Activated T-cell treated with anti-CD3 and anti-CD28 coated beads for 48 hours (primary cell): ENCODE results near the gene PDLIM5.
A peak's percentile ranks its signal among the peaks of the same experiment; 100 is the strongest.

Experiments used
- DNase-seq: peaks from one replicate; pipeline ENCODE4 v3.0.0-alpha.2; 2020; ENCODE audit warnings: low read depth

PDLIM5 gene

GRCh38 chr4:94426783-94427182 is 25.0 kb upstream of the PDLIM5 start:
- DNase-seq, result no peak

- DNase-seq, result no peak
Observed at GRCh38 chr4:94428884-94429283, 22.9 kb upstream of the PDLIM5 start.

GRCh38 chr4:94430406-94430805 is 21.3 kb upstream of the PDLIM5 start:
- DNase-seq, result no peak

GRCh38 chr4:94431388-94431787 is 20.4 kb upstream of the PDLIM5 start:
- no peak for DNase-seq

- DNase-seq, result no peak
Observed at GRCh38 chr4:94434505-94434904, 17.2 kb upstream of the PDLIM5 start.

GRCh38 chr4:94435874-94436273 is 15.9 kb upstream of the PDLIM5 start:
- no peak for DNase-seq

GRCh38 chr4:94436512-94436911 is 15.2 kb upstream of the PDLIM5 start:
- no peak for DNase-seq

GRCh38 chr4:94439606-94440005 is 12.1 kb upstream of the PDLIM5 start:
- no peak for DNase-seq

- DNase-seq, result no peak
Observed at GRCh38 chr4:94441838-94442237, 9.9 kb upstream of the PDLIM5 start.

- no peak for DNase-seq
Observed at GRCh38 chr4:94442251-94442650, 9.5 kb upstream of the PDLIM5 start.

- DNase-seq, result no peak
Observed at GRCh38 chr4:94446386-94446785, 5.4 kb upstream of the PDLIM5 start.

GRCh38 chr4:94447754-94448411 is 3.9 kb upstream of the PDLIM5 start:
- no peak for DNase-seq

GRCh38 chr4:94448815-94449375 is 2.8 kb upstream of the PDLIM5 start:
- DNase-seq, result no peak

GRCh38 chr4:94451051-94451694 is 569 bp upstream of the PDLIM5 start:
- DNase-seq, result no peak

- DNase-seq, result peak; percentile 6
Observed at GRCh38 chr4:94452476-94453371, 982 bp downstream of the PDLIM5 start.

- DNase-seq, result no peak
Observed at GRCh38 chr4:94453391-94453963, 1.7 kb downstream of the PDLIM5 start.

- no peak for DNase-seq
Observed at GRCh38 chr4:94454405-94454804, 2.7 kb downstream of the PDLIM5 start.

- DNase-seq, result no peak
Observed at GRCh38 chr4:94455081-94455480, 3.3 kb downstream of the PDLIM5 start.

- no peak for DNase-seq
Observed at GRCh38 chr4:94457692-94458106, 6.0 kb downstream of the PDLIM5 start.

GRCh38 chr4:94458682-94459081 is 6.9 kb downstream of the PDLIM5 start:
- no peak for DNase-seq

- DNase-seq, result no peak
Observed at GRCh38 chr4:94459462-94460161, 7.9 kb downstream of the PDLIM5 start.

- no peak for DNase-seq
Observed at GRCh38 chr4:94461506-94461905, 9.8 kb downstream of the PDLIM5 start.
